C4-2B (cell line): Measurements from ENCODE around the gene PRKCD.

Source experiments
- H3K27ac ChIP-seq: fragments of 450-650 bp; 2 replicates; pipeline ENCODE4 v1.5.1; 2017
- ZFX ChIP-seq: fragments of 450-650 bp; IDR thresholded peaks from 2 replicates; pipeline ENCODE4 v1.6.1; 2017
- TF ChIP-seq, protein P1 (sequence below): fragments of 450-650 bp; conservative IDR thresholded peaks from 2 replicates; pipeline ENCODE4 v1.5.1; 2017; ENCODE audit warnings: mild to moderate bottlenecking

The PRKCD gene

DNA sequence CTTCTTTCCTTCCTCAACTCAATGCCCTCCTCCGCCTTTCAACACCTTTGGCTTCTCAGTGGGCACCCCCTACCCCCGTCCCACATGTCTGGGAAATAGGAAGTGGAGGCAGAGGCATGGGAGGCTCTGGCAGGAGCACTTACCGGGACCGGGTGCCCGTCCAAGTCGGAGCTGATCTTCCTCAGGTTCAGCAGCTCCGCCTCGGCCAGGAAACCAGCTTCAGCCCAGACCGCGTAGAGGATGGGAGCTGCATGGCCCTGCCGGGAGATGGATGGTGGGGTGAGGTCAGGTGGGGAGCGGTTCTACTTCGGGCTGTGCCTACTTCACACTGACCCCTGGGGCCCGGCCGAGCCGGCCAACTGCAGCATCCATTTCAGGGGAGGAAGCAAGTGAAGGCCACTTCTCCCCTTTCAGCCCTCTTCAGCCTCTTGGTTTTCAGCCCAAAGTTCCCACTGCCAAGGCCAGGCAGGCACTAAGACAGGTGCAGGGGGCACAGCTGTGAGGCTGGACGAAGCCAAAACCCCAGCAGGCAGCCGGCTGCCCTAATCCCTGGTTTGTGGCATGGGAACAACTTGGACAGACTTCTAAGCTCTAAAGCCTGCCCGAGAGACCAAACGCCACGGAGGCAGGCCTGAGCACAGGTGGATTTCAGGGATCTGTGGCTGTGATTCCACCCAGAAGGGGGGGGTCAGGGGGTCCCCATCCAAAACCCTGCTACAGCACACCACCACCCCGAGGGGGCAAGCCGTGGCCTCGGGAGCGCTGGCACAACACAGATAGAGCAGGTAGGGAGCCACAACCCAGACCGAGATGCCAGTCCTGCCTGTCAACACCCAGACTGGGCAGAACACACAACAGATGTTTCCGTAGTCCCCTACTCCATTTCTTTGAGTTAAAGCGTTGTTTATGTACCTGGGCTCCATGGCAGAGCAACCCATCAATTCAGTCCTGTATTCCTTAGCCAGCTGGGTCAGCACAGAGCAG, 80.3 kb downstream of the PRKCD start:
- no peak overlapping the region for H3K27ac ChIP-seq
- TF ChIP-seq, protein P1, sequence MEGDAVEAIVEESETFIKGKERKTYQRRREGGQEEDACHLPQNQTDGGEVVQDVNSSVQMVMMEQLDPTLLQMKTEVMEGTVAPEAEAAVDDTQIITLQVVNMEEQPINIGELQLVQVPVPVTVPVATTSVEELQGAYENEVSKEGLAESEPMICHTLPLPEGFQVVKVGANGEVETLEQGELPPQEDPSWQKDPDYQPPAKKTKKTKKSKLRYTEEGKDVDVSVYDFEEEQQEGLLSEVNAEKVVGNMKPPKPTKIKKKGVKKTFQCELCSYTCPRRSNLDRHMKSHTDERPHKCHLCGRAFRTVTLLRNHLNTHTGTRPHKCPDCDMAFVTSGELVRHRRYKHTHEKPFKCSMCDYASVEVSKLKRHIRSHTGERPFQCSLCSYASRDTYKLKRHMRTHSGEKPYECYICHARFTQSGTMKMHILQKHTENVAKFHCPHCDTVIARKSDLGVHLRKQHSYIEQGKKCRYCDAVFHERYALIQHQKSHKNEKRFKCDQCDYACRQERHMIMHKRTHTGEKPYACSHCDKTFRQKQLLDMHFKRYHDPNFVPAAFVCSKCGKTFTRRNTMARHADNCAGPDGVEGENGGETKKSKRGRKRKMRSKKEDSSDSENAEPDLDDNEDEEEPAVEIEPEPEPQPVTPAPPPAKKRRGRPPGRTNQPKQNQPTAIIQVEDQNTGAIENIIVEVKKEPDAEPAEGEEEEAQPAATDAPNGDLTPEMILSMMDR, result no peak
- TF ChIP-seq ZFX, result no peak

DNA sequence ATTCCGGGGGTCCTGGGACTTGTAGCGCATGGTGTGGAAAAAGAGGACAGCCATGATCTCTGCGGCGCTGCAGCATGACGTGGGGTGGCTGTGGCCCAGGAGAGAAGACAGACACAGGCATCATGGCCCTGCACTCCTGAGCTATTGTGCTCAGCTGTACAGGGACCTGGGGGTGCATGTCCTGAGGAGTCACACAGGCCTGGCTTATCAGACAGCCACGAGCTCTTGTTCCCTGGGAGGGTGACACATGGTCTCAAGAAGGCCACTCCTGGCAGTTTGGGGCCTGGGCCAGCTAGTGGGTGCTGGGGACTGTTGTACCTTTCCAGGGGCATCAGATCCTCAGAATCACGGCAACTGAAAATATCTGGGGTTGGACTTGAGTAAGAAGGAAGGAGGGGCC, 81.1 kb downstream of the PRKCD start:
- no peak overlapping the region; the same call in 1 of the 2 replicates for H3K27ac ChIP-seq
- TF ChIP-seq, protein P1, result no peak
- TF ChIP-seq ZFX, result no peak
